GM18498 (cell line): ENCODE measurements around the gene TRPC1.
"Not testable (repeated sequence)": the region's sequence is repeated elsewhere in the genome, so short reads cannot be mapped to it uniquely, and the experiment has no call there.

Experiments used
- ATAC-seq: cut with Tn5 transposase; IDR thresholded peaks from one replicate; pipeline ENCODE4 v1.9.1; 2021; ENCODE audit warnings: mild to moderate bottlenecking, moderate library complexity; ENCODE audit not compliant: unreplicated experiment

Gene TRPC1

GRCh38 chr3:142750531-142750930, 26.7 kb downstream of the TRPC1 start:
- not testable (repeated sequence) for ATAC-seq

GRCh38 chr3:142752605-142753004, 28.8 kb downstream of the TRPC1 start:
- not testable (repeated sequence) for ATAC-seq

DNA sequence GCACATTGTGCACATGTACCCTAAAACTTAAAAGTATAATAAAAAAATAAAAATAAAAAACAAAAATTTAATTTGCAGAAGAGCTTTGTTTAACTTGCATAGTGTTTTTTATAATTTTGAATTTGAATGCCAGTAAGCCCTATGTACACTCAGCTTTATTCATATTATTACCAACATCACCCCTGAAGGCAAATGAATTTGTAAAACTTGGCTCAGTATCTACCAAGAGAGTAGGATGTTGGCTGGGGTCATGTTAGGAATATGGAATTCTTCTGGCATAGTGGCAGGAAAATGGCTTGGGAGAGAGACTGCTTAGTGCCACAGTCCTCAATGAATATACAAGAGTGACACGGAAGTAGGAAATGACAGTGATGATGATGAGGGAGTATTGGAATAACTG, 30.7 kb downstream of the TRPC1 start:
- no peak for ATAC-seq

DNA sequence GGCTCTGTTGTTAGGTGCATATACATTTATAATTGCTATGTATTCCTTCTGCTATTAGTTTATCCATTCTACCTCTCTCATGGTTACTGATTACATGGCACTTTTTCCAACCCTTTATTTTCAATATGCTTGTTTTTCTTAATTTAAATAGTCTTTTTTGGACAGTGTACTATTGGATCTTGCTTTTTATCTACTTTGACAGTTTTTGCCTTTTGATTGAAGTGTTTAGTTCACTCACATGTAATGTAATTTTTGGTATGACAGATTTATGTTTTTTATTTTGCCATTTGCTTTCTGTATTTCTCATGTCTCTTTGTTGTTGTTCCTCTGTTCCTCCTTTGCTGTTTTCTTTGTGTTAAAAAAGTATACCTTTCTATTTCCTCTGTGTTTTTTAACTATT, 44.5 kb downstream of the TRPC1 start:
- ATAC-seq: no peak

DNA sequence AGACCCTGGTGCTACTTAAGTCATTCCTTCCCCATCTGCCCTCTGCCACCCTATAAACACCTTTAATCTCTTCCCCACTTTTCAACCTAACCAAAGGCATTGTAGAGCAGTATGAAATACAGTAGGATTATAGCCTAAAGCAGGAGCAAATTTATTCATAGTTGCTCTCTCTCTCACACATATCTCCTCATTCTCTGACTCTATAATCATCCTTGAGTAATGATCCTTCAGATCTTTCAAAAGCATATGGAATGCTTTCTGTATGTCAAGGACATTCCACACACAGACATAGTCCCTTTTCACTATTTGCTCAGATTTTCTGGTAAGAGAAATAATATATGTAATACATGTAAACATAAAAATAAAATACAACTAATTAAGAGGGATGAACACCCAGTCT, 54.1 kb downstream of the TRPC1 start:
- no peak for ATAC-seq

DNA sequence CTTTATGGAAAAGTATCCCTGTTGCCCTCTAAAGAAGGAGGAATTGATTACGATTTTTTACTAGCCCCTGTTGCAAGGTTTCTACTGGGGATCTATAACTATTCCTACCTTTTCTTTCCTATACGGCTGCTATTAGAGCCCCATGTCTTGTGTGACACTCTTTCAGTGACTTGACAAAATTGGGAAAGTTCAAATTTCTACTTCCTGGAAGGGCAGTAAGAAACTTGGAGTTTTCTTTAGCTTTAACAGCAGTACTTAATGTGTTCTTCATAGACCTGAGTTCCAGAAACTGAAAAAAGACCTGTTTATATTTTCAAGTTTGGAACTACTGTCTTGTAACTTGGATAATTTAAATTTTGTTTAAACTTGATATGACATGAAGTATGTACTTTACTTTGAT, 54.7 kb downstream of the TRPC1 start:
- ATAC-seq: no peak

DNA sequence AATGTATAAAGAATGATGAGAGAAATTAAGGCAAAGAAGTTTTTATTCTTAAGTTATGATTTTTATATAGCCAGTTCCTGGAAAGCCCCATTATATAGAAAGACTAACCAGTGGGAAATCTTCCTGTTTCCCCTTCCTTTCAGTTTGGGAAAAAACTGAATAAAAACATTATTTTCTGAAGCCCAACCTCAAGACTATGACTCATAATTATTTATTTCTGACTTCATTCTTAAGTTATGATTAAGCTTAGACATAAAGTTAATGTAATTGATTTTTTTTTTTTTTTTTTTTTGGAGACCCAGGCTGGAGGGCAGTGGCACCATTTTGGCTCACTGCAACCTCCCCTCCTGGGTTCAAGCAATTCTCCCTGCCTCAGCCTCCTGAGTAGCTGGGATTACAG, 55.8 kb downstream of the TRPC1 start:
- no peak for ATAC-seq

DNA sequence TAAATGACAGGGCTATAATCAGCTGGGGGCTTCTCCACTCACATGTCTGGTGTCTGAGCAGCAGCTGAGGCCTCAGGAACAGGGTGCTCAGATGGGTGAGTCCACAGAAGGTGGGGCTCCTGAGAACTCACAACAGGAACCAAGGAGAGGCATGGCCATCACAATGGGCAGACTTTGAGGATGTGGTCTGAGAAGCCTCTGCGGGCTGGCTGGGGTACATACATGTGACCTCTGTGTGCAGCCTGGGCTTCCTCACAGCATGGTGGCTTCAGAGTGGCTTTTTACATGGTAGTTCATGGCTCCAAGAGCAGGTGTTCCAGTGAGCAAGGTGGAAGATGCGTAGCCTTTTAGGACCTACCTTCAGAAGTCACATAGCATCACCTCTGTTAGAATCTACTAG, 58.8 kb downstream of the TRPC1 start:
- no peak for ATAC-seq

DNA sequence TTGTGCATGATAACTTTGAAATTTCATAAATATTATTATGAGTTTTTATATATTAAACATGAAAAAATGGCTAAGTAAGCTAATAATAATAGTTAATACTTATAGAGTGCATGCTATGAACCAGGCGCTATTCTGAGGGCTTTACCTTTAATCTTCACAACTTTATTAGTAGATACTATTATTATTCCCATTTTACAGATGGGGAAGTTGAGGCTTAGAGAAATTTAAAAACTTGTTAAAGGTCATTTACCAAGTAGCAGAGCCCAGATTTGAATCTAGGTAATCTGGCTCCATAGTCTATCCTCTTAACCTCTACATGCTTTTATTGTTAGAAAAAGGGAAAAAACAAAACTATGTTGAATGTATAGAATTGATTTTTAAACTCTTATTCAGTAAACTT, 60.4 kb downstream of the TRPC1 start:
- no peak for ATAC-seq

GRCh38 chr3:142785996-142786395, 62.2 kb downstream of the TRPC1 start:
- ATAC-seq: no peak

DNA sequence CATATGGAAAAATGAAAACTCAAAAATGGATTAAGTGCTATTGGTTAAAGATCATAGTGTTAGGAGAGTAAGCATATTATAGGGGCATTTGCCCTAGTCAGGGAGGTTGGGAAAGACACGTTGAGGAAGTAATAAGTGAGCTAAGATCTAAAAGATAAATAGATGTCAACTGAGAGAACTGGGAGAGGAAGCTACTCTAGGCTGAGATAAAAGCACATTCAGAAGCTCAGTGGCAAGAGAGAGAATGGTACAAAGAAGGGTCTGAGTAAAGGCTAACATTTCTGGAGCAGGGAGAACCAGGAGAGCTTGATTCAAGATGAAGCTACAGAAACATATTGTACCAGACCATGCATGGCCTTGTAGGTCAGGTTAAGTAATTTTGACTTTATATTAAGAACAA, 63.9 kb downstream of the TRPC1 start:
- ATAC-seq: no peak

- no peak for ATAC-seq
These were observed 70.7 kb downstream of the TRPC1 start for GRCh38 chr3:142794508-142794907.

DNA sequence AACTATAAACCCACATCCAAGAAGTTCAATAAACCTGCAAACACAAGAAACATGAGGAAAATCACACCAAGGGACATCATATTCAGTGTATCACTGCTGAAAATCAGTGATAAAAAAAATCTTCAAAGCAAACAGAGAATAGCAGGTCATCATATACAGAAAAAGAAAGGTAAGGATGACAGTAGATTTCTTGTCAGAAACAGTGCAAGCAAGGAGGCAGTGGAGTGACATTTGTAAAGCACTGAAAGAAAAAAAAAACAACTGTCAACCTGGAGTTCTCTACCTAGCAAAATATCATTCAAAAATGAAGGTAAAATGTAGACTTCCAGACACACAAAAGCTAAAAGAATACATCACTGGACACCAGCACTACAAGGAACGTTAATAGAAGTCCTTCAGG, 71.5 kb downstream of the TRPC1 start:
- no peak for ATAC-seq

GRCh38 chr3:142796823-142797222, 73.0 kb downstream of the TRPC1 start:
- ATAC-seq: no peak

DNA sequence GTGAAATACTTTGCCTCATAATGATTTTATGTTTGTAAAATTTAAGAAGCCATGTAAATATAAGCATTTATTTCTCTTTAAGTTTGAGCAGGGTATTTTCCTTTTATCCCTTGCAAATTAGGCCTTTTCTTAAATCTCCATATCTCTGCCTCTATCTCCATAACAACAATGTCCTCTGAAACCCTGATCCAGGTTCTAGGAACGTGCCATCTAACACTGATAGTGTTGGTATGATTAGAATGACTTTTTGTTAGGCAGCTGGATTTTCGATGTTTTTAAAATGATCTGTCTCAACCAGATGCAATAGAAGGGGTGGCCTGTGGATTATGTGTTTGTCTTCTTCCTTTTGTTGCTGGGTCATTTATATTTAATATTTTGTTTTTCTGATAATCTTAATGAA, 77.9 kb downstream of the TRPC1 start:
- no peak for ATAC-seq

DNA sequence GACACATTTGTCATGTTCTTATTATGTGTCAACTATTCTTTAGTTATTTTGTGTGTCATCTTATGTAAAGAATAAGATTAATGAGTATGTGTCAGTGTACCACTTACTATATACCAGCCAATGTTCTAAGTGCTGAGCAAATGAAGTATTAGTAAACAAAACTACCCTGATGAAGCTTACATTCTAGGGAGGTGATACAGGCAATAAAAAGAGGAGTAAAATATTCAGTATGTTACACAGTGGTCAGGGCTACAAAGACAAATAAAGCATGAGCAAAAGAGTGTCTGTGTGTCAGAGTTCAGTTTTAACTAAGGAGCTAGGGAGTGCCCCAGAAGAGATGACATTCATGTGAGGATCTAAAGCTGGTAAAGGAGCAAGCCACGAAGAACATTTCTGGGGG, 79.1 kb downstream of the TRPC1 start:
- no peak for ATAC-seq

DNA sequence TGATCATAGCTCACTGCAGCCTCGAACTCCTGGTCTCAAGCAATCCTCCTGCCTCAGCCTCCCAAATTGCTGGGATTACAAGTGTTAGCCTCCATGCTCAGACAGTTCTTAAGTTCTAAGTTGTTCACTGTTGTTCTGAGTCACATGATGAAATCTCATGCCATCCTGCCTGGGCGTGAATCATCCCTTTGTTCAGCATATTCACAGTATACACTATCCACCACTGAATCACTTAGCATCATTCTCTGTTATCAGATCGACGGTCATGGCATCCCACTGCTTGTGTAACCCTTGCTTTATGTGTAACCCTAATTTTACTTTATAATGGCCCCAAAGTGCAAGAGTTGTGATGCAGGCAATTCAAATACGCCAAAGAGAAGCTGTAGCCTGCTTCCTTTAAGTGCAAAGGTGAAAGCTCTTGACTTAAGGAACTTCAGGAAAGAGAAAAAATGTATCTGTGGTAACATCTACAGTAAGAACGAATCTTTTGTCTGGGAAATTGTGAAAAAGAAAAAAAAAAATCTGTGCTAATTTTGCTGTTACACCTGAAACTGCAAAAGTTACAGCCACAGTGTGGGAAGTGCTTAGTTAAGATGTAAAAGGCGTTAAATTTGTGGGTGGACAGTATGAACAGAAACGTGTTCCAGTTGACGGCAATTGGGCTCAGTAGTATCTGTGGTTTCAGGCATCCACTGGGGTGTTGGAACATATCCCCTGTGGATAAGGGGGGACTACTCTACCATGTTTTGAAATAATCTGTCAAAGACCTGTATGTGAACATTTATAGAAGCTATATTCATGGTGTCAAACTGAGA, 84.5 kb downstream of the TRPC1 start:
- no peak for ATAC-seq

- ATAC-seq: no peak
These were observed 85.4 kb downstream of the TRPC1 start for GRCh38 chr3:142809259-142809658.

- ATAC-seq: no peak
These were observed 92.0 kb downstream of the TRPC1 start for GRCh38 chr3:142815803-142816202.

DNA sequence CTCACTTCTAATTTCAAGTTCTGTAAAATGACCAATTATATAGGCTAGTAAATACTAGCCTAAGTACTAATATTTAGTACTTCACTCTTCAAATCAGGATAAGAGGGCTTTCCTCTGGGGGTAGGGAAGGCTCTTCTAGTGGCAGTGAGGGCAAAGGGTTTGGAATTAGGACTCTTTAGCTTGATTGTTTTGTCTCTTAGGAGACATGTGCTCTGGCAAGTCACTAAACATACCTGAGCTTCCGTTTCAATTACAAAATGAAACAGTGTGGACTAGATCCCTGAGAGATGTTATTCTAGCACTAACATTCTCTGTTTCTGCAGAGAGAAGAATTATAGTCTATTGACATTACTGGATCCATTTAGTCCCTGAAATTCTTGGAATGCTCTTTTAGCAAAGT, 93.5 kb downstream of the TRPC1 start:
- no peak for ATAC-seq

DNA sequence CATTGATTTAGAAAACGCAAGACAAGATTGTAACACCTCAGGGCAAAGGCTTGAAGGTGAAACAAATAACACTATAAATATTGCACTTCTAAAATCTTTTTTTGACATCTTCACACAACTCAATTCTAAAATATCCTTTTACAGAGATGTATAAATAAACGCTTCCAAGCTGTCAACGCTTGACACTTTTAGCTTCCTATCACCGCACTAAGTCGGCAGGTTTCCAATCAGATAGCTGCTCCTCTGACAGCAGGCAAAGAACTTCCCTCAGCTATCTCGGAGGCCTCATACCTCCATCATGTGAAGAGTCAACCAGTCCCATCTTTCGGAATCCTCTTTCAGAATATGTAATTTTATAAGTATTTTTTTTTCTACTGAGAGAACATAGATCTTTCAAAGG, 94.1 kb downstream of the TRPC1 start:
- no peak for ATAC-seq

- no peak for ATAC-seq
These were observed 94.8 kb downstream of the TRPC1 start for GRCh38 chr3:142818651-142819050.

DNA sequence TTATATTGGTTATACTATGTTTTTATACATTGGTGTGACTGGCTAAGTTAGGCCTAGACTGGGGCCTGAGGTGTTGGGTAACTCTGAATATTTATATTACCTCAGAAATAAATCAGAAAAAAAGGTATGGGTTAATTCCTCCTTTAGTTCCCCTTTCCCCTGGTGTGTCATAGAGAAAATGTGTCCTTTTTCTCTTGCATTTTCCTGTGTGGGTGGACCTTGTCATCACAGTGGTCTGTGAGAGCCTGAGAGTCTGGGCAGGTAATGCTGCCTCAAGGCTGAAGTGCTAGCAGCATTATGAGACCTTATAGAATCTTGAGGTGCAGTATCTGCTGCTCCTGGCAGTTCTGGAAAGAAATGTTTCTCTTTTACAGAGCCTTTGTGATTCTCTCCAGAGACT, 95.3 kb downstream of the TRPC1 start:
- no peak for ATAC-seq
